Endothelial cell of umbilical vein (primary cell): ENCODE measurements around the gene SERPINB10. TPM values are rescaled to one million over a fixed set of nuclear protein-coding genes. Genes with fewer than 3 reads are reported as not detected.

Experiments
- BruUV-seq: library from RNA; stranded (reverse); fragments of 400-500 nt; replicated peaks from 2 replicates; lab custom pipeline; 2021; lab: Mats Ljungman, UMichigan
- CTCF ChIA-PET: fragments of 300-600, 350-600 bp; sonication (Branson Sonifier 250); formaldehyde crosslinking; loops from one replicate; lab custom pipeline; 2021; ENCODE audit warnings: antibody characterized with exemption, inconsistent platforms; lab: Charles Lee
- POLR2A ChIA-PET: fragments of 300-600, 350-600 bp; sonication (Branson Sonifier 250); formaldehyde crosslinking; loops from one replicate; lab custom pipeline; 2021; ENCODE audit warnings: antibody characterized with exemption, inconsistent platforms; lab: Charles Lee
- DNase-seq: peaks from one replicate; pipeline ENCODE4 v3.0.0-alpha.2; 2011; ENCODE audit warnings: low read depth, low spot score
- FAIRE-seq: peaks from 2 replicates; lab custom pipeline; 2011; peaks lifted over from hg19 to GRCh38; lab: Jason Lieb, UNC
- H2AFZ ChIP-seq: 2 replicates; pipeline ENCODE4 v1.6.0; 2012; ENCODE audit warnings: low read depth, low read length, control low read depth, inconsistent platforms
- H3K27ac ChIP-seq: 2 replicates; pipeline ENCODE4 v1.5.1; 2011; ENCODE audit warnings: low read depth, mild to moderate bottlenecking, control low read depth, low read length, moderate library complexity; ENCODE audit not compliant: insufficient read depth
- H3K27me3 ChIP-seq, 2 experiments: 2 replicates each; pipeline versions ENCODE4 v1.6.0 to v1.6.1; 2011; ENCODE audit warnings: low read length in 2 of 2, mixed read lengths in 1 of 2; ENCODE audit not compliant: control insufficient read depth in 2 of 2, insufficient read depth in 2 of 2
- H3K36me3 ChIP-seq, 2 experiments: 2 replicates in 1 of 2; 3 replicates in 1 of 2; pipeline ENCODE4 v1.5.1; 2011; ENCODE audit warnings: low read length in 2 of 2, mild to moderate bottlenecking in 1 of 2, moderate library complexity in 1 of 2; ENCODE audit not compliant: control insufficient read depth in 2 of 2, insufficient read depth in 2 of 2; ENCODE audit errors: extremely low read depth in 1 of 2
- H3K4me1 ChIP-seq: 3 replicates; pipeline ENCODE4 v1.5.1; 2011; ENCODE audit warnings: mild to moderate bottlenecking, low read length; ENCODE audit not compliant: control insufficient read depth, insufficient read depth; ENCODE audit errors: extremely low read depth
- H3K4me2 ChIP-seq: 2 replicates; pipeline ENCODE4 v1.6.1; 2011; ENCODE audit warnings: low read length, control low read depth, mixed read lengths; ENCODE audit not compliant: insufficient read depth
- H3K4me3 ChIP-seq, 3 experiments: fragments of 200-600 bp in 1 of 3; sonication (generic), shearing (Covaris generic) in 1 of 3; replicated peaks in 1 of 3; 2 replicates each; pipeline ENCODE4 v1.5.1; 2011 to 2016; ENCODE audit warnings: control low read depth in 3 of 3, low read length in 3 of 3, mild to moderate bottlenecking in 2 of 3, inconsistent platforms in 1 of 3, low read depth in 1 of 3, moderate library complexity in 1 of 3; ENCODE audit not compliant: insufficient read depth in 1 of 3
- H3K79me2 ChIP-seq: 2 replicates; pipeline ENCODE4 v1.6.0; 2012; ENCODE audit warnings: low read length, inconsistent platforms; ENCODE audit not compliant: control insufficient read depth, insufficient read depth
- H3K9ac ChIP-seq: replicated peaks from 2 replicates; pipeline ENCODE3; 2011; ENCODE audit warnings: low read length, control low read depth; ENCODE audit not compliant: insufficient read depth; ENCODE audit errors: extremely low read depth
- H3K9me1 ChIP-seq: replicated peaks from 3 replicates; pipeline ENCODE4 v1.6.0; 2011; ENCODE audit warnings: mild to moderate bottlenecking, low read length; ENCODE audit not compliant: control insufficient read depth, insufficient read depth; ENCODE audit errors: extremely low read depth
- H3K9me3 ChIP-seq: replicated peaks from 2 replicates; pipeline ENCODE4 v1.5.1; 2012; ENCODE audit warnings: low read length, inconsistent platforms; ENCODE audit not compliant: control insufficient read depth, insufficient read depth
- H4K20me1 ChIP-seq: replicated peaks from 2 replicates; pipeline ENCODE3; 2011; ENCODE audit warnings: mild to moderate bottlenecking, low read length; ENCODE audit not compliant: control insufficient read depth, insufficient read depth; ENCODE audit errors: extremely low read depth
- EZH2 ChIP-seq: IDR thresholded peaks from 2 replicates; pipeline ENCODE4 v1.6.1; 2012; ENCODE audit warnings: borderline replicate concordance, low read depth, mild to moderate bottlenecking, moderate library complexity, low read length, inconsistent platforms; ENCODE audit not compliant: severe bottlenecking
- FOS ChIP-seq: IDR thresholded peaks from 2 replicates; pipeline ENCODE4 v1.6.1; 2011; ENCODE audit warnings: mild to moderate bottlenecking, low read length, moderate library complexity, borderline replicate concordance; ENCODE audit not compliant: insufficient read depth
- GATA2 ChIP-seq: IDR thresholded peaks from 2 replicates; pipeline ENCODE4 v1.7.0; 2011; ENCODE audit warnings: low read depth, mild to moderate bottlenecking, moderate library complexity, mixed read lengths, low read length; ENCODE audit not compliant: insufficient read length, insufficient read depth
- JUN ChIP-seq: IDR thresholded peaks from 2 replicates; pipeline ENCODE4 v1.6.1; 2011; ENCODE audit warnings: borderline replicate concordance, low read depth; ENCODE audit not compliant: insufficient read length, insufficient read depth
- MYC ChIP-seq: IDR thresholded peaks from one replicate; pipeline ENCODE4 v1.6.1; 2011; ENCODE audit warnings: mild to moderate bottlenecking, low read depth, low read length
- POLR2A ChIP-seq: IDR thresholded peaks from 2 replicates; pipeline ENCODE4 v1.6.1; 2012; ENCODE audit warnings: low read depth, mild to moderate bottlenecking, control low read depth, low read length
- POLR2AphosphoS5 ChIP-seq: IDR thresholded peaks from 2 replicates; pipeline ENCODE4 v1.6.1; 2012; ENCODE audit warnings: low read depth, mild to moderate bottlenecking, control low read depth, low read length, moderate library complexity; ENCODE audit not compliant: insufficient read depth
- dilution Hi-C: fragments of 300-500 bp; cut with MboI; formaldehyde crosslinking; loops from one replicate; pipeline ENCODE4 v1.15.0; 2019; ENCODE audit warnings: low sequenced_read_pairs; ENCODE audit not compliant: extremely low pct_ligation_motif_present
- intact Hi-C: fragments of 100-400 bp; cut with micrococcal nuclease; formaldehyde crosslinking; loops from one replicate; pipeline ENCODE4 v1.10.0; 2022
- polyA plus RNA-seq, 4 experiments: library from polyadenylated mRNA; depleted of rRNA in 3 of 4; stranded (reverse) in 3 of 4; unstranded in 1 of 4; fragments of >200 nt; gene quantifications; 2 replicates each; pipeline versions ENCODE4 v1.2.1 to v1.2.3, GENCODE V29; 2011 to 2012; ENCODE audit warnings: missing spikeins in 1 of 4
- total RNA-seq: library from RNA; stranded (reverse); gene quantifications from 2 replicates; pipeline ENCODE4 v1.2.3, GENCODE V29; 2021
- TF ChIP-seq, protein P1 (sequence below): IDR thresholded peaks from 2 replicates; pipeline ENCODE4 v1.6.1; 2011; ENCODE audit not compliant: insufficient read depth, insufficient read length
- TF ChIP-seq, protein P2 (sequence below), 2 donors: IDR thresholded peaks; 1 replicate in 1 of 2; 2 replicates in 1 of 2; pipeline ENCODE4 v1.5.1; 2011; ENCODE audit warnings: low read length in 2 of 2, mild to moderate bottlenecking in 2 of 2, moderate library complexity in 2 of 2, control low read depth in 1 of 2, inconsistent platforms in 1 of 2, low read depth in 1 of 2; ENCODE audit not compliant: insufficient read depth in 1 of 2; ENCODE audit errors: extremely low read depth in 1 of 2

The SERPINB10 gene
- total and polyA plus RNA-seq, 2 donors (not counting 3 experiments of a cell fraction or from before 2014, with no cell fraction given): not detected

- DNase-seq (no peak), FAIRE-seq (no peak)
- intact Hi-C loops (no loop called here), dilution Hi-C loops (no loop called here)
- H3K9ac ChIP-seq: no peak overlapping the region
- H3K27me3 ChIP-seq: peaks cover 6 to 32% of the 10 kb centered on the region in 2 experiments
- no peak overlapping the region for H3K4me2 ChIP-seq
- BruUV-seq: no TSS peak
- no peaks in the 10 kb centered on the region for H3K79me2 ChIP-seq
- no peak overlapping the region for H2AFZ ChIP-seq
- CTCF ChIA-PET: no interaction called here
- no peaks in the 10 kb centered on the region for H3K4me1 ChIP-seq
- no peak overlapping the region for H3K4me3 ChIP-seq
- no peaks in the 10 kb centered on the region for H3K9me3 ChIP-seq
- TF ChIP-seq MYC: no peak
- no peak for TF ChIP-seq FOS
- TF ChIP-seq, protein P1, sequence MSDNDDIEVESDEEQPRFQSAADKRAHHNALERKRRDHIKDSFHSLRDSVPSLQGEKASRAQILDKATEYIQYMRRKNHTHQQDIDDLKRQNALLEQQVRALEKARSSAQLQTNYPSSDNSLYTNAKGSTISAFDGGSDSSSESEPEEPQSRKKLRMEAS: no peak
- TF ChIP-seq EZH2: no peak
- TF ChIP-seq, protein P2, sequence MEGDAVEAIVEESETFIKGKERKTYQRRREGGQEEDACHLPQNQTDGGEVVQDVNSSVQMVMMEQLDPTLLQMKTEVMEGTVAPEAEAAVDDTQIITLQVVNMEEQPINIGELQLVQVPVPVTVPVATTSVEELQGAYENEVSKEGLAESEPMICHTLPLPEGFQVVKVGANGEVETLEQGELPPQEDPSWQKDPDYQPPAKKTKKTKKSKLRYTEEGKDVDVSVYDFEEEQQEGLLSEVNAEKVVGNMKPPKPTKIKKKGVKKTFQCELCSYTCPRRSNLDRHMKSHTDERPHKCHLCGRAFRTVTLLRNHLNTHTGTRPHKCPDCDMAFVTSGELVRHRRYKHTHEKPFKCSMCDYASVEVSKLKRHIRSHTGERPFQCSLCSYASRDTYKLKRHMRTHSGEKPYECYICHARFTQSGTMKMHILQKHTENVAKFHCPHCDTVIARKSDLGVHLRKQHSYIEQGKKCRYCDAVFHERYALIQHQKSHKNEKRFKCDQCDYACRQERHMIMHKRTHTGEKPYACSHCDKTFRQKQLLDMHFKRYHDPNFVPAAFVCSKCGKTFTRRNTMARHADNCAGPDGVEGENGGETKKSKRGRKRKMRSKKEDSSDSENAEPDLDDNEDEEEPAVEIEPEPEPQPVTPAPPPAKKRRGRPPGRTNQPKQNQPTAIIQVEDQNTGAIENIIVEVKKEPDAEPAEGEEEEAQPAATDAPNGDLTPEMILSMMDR (IDR thresholded peaks at IDR 0.05; ENCODE audit: extremely low read depth in 1 of 2, insufficient read depth in 1 of 2, low read depth in 1 of 2, low read length in 2 of 2): no peak
- no peak overlapping the region for H3K27ac ChIP-seq
- H3K36me3 ChIP-seq: no peaks in the 10 kb centered on the region
- no peaks in the 10 kb centered on the region for H4K20me1 ChIP-seq
- H3K9me1 ChIP-seq: no peaks in the 10 kb centered on the region
- POLR2A ChIA-PET: no interaction called here
These were observed 16.8 kb downstream of the SERPINB10 start for GRCh38 chr18:63924551-63924950.

DNA sequence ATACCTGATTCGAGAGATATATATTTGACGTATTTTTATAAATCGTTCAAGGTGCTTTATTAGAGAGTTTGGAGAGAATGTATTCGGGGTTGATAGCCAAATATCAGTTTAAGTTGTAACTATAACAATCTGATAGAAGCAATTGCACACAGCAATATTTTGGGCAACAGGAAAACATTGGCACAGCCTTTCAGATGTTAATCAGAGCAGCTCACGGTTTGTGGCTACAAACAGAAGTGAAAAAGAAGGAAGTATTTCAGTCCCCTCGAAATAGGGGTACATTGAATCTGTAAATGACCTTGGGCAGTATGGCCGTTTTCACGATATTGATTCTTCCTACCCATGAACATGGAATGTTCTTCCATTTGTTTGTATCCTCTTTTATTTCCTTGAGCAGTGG lies 20.6 kb downstream of the SERPINB10 start:
- CTCF ChIA-PET: interaction anchor here (1.2 to 1.3 kb wide), 2 partner anchors 8 to 410 kb away, joined by 3 read pairs; no protein-coding TSS in a partner anchor
- Histone ChIP-seq H3K27me3 (peaks cover 6 to 10% of the 10 kb centered on the region in 2 experiments), H3K9me1 (no peaks in the 10 kb centered on the region), H3K4me3 (no peak overlapping the region), H3K9me3 (no peaks in the 10 kb centered on the region), H3K9ac (no peak overlapping the region), H3K27ac (no peak overlapping the region), H4K20me1 (no peaks in the 10 kb centered on the region), H3K4me1 (no peaks in the 10 kb centered on the region), H3K4me2 (no peak overlapping the region), H3K36me3 (no peaks in the 10 kb centered on the region), H2AFZ (no peak overlapping the region), H3K79me2 (no peaks in the 10 kb centered on the region)
- POLR2A ChIA-PET: no interaction called here
- no peak for FAIRE-seq
- BruUV-seq: no TSS peak
- intact Hi-C loops: no loop called here
- TF ChIP-seq MYC: no peak
- TF ChIP-seq POLR2AphosphoS5: no peak
- TF ChIP-seq, protein P1: no peak
- TF ChIP-seq EZH2: no peak
- no peak for TF ChIP-seq POLR2A
- TF ChIP-seq GATA2: no peak
- no peak for TF ChIP-seq FOS
- TF ChIP-seq, protein P2 (IDR thresholded peaks at IDR 0.05; ENCODE audit: extremely low read depth in 1 of 2, insufficient read depth in 1 of 2, low read depth in 1 of 2, low read length in 2 of 2): no peak
- no peak for TF ChIP-seq JUN
- no peak for DNase-seq
- dilution Hi-C loops: no loop called here
